ENCODE results near the gene HIVEP3.

HIVEP3 gene

GRCh38 chr1:41493626-41494350 is 424.9 kb downstream of the HIVEP3 start:
- no peak for DNase-seq (ENCODE audit: low read depth)
- no peak for TF ChIP-seq CTCF (IDR thresholded peaks at IDR 0.05; ENCODE audit: low read depth, low read length, missing control alignments)
- no peak overlapping the region for H3K4me3 ChIP-seq (ENCODE audit: low read depth, low read length)

GRCh38 chr1:41493117-41493536 is 425.6 kb downstream of the HIVEP3 start:
- DNase-seq (ENCODE audit: low read depth) = no peak
- TF ChIP-seq CTCF (IDR thresholded peaks at IDR 0.05; ENCODE audit: low read depth, low read length, missing control alignments) = no peak
- no peak overlapping the region for H3K4me3 ChIP-seq (ENCODE audit: low read depth, low read length)

GRCh38 chr1:41492341-41492848 is 426.3 kb downstream of the HIVEP3 start:
- H3K4me3 ChIP-seq (ENCODE audit: low read depth, low read length) = no peak overlapping the region
- DNase-seq (ENCODE audit: low read depth) = no peak
- peak; percentile 84 for TF ChIP-seq CTCF (IDR thresholded peaks at IDR 0.05; ENCODE audit: low read depth, low read length, missing control alignments)

GRCh38 chr1:41490911-41491310 is 427.8 kb downstream of the HIVEP3 start:
- no peak for DNase-seq (ENCODE audit: low read depth)
- H3K4me3 ChIP-seq (ENCODE audit: low read depth, low read length) = no peak overlapping the region
- no peak for TF ChIP-seq CTCF (IDR thresholded peaks at IDR 0.05; ENCODE audit: low read depth, low read length, missing control alignments)

- no peak for TF ChIP-seq CTCF (IDR thresholded peaks at IDR 0.05; ENCODE audit: low read depth, low read length, missing control alignments)
- H3K4me3 ChIP-seq (ENCODE audit: low read depth, low read length) = no peak overlapping the region
- DNase-seq (ENCODE audit: low read depth) = no peak
Measured at GRCh38 chr1:41489561-41489960, 429.2 kb downstream of the HIVEP3 start.

GRCh38 chr1:41488040-41488951 is 430.4 kb downstream of the HIVEP3 start:
- H3K4me3 ChIP-seq (ENCODE audit: low read depth, low read length) = no peak overlapping the region
- no peak for TF ChIP-seq CTCF (IDR thresholded peaks at IDR 0.05; ENCODE audit: low read depth, low read length, missing control alignments)
- no peak for DNase-seq (ENCODE audit: low read depth)

Data from GM12864 (cell line).